Smooth muscle cell of the pulmonary artery (primary cell): Measurements from ENCODE around the gene TCEAL5. TPM values are rescaled to one million over a fixed set of nuclear protein-coding genes. Genes with fewer than 3 reads are reported as not detected.

Experiments used
- total RNA-seq: library from RNA; depleted of rRNA; stranded (reverse); fragments of >200 nt; gene quantifications from 2 replicates; pipeline ENCODE4 v1.2.3, GENCODE V29; 2014

The TCEAL5 gene
- total RNA-seq: not detected in 2 replicates

GRCh38 chrX:103276581-103277002 lies at the start of gene TCEAL5:
Gene TCEAL5, minus strand, starts transcription at chrX:103276750. Its CDS starts 2,187 bp downstream, at chrX:103274563.

GRCh38 chrX:103310555-103311398 lies 34.2 kb upstream of the TCEAL5 start, which contains the start of gene BEX2:
Gene BEX2, minus strand, starts transcription at chrX:103310990. Its CDS starts 1,014 bp downstream, at chrX:103309976.

GRCh38 chrX:103254921-103255493 lies 21.5 kb downstream of the TCEAL5 start, which contains the start of gene TCEAL8:
Gene TCEAL8, minus strand, starts transcription at chrX:103255155. Its CDS starts 1,176 bp downstream, at chrX:103253979.

Other genes starting within 250 kb of the TCEAL5 start
- gene BEX1, start 212.6 kb downstream of the TCEAL5 start, total RNA-seq: 8.7 and 12.6 TPM in 2 replicates
- gene NXF3, start 183.6 kb downstream of the TCEAL5 start, total RNA-seq: 0.07 TPM in 1 of 2 replicates, not detected in the other
- 14.8 and 16.8 TPM in 2 replicates for gene BEX4, start 61.6 kb downstream of the TCEAL5 start, total RNA-seq
- gene TCEAL8, start 21.6 kb downstream of the TCEAL5 start, total RNA-seq: 66.0 and 102 TPM in 2 replicates
- 1.0 and 1.9 TPM in 2 replicates for gene BEX2, start 34.2 kb upstream of the TCEAL5 start, total RNA-seq
- gene TCEAL7, start 53.5 kb upstream of the TCEAL5 start, total RNA-seq: 19.9 and 31.7 TPM in 2 replicates
- gene TCEAL9, start 79.8 kb upstream of the TCEAL5 start, total RNA-seq: 73.2 and 92.0 TPM in 2 replicates
- 210 and 275 TPM in 2 replicates for gene BEX3, start 99.8 kb upstream of the TCEAL5 start, total RNA-seq
- gene RAB40A, start 242.7 kb upstream of the TCEAL5 start, total RNA-seq: 0.33 and 0.53 TPM in 2 replicates